GF-D8 (cell line): Measurements from ENCODE around the gene PLEKHH1.

Experiments used
- DNase-seq: peaks from one replicate; lab custom pipeline; 2025; lab: John Stamatoyannopoulos, UW

Gene PLEKHH1

GRCh38 chr14:67532998-67533753, at the start of gene PLEKHH1:
TSS of gene PLEKHH1 (plus strand) at chr14:67533290. CDS start at chr14:67541868, 8,578 bp downstream.
- DNase-seq, result no peak

DNA sequence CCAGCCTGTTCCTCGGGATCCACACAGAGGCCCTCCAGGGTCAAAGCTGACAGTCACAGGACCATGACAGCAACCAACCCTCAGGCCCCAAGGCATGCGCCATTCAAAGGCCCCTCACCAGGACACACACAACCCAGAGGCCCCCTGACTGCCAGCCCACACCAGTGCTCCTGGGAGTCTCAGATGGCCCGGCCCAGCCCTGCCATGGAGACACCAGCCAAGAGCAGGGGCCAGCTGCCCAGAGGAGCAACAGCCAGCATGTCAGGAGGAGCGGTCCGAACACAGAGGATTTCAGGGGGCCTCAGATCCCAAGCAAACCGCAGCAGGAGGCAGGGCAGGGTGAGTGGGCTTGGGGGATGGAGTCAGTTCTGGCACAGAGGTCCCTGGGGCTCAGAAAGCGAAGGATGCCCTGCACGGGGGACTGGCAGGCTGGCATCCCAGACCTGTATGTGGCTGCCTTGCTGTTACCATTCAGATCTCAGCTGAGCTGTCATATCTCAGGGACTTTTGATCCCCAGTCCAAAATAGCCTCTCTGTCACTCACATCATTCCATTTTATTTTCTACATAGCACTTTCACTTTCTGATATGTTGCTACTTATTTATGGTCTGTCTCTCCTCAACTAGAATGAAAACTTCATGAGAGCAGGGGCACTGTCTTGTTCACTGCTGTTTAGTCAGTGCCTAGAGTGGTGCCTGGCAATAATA, 49.4 kb upstream of the PLEKHH1 start:
- DNase-seq, result no peak

- no peak for DNase-seq
These were observed 47.5 kb upstream of the PLEKHH1 start for GRCh38 chr14:67485501-67486095.

GRCh38 chr14:67486890-67487289, 46.2 kb upstream of the PLEKHH1 start:
- no peak for DNase-seq

GRCh38 chr14:67487332-67487731, 45.8 kb upstream of the PLEKHH1 start:
- DNase-seq, result no peak

GRCh38 chr14:67487937-67488893, 44.9 kb upstream of the PLEKHH1 start, which contains the start of gene TMEM229B:
TSS of gene TMEM229B (minus strand) at chr14:67488721. CDS start at chr14:67473923, 14,798 bp downstream.
- no peak for DNase-seq

- no peak for DNase-seq
These were observed 42.9 kb upstream of the PLEKHH1 start for GRCh38 chr14:67490196-67490595.

- no peak for DNase-seq
These were observed 41.8 kb upstream of the PLEKHH1 start for GRCh38 chr14:67491285-67491684.

- DNase-seq, result no peak
These were observed 41.2 kb upstream of the PLEKHH1 start for GRCh38 chr14:67491741-67492507.

DNA sequence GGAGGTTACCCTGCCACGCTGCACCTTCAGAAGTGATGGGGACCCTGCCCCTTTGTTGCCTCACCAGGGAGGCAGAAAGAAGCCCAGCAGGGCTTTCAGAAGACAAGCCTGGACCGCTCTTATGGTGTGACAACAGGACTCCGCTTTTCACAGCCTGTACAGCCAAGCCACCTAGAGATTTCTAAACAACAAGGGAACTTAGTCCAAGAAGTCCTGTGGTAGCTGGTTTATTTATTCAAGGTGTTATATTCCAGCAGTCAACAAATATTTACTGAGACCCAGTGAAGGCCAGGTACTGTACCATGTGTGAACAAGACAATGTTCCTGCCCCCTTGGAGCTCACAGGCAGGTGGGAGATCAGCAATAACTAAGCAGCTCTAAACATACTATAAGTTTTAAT, 40.6 kb upstream of the PLEKHH1 start:
- no peak for DNase-seq

- no peak for DNase-seq
These were observed 39.9 kb upstream of the PLEKHH1 start for GRCh38 chr14:67493092-67493717.

- DNase-seq, result no peak
These were observed 37.3 kb upstream of the PLEKHH1 start for GRCh38 chr14:67495827-67496226.

- DNase-seq, result no peak
These were observed 35.9 kb upstream of the PLEKHH1 start for GRCh38 chr14:67497216-67497615.

GRCh38 chr14:67497716-67498115, 35.4 kb upstream of the PLEKHH1 start:
- DNase-seq, result no peak

DNA sequence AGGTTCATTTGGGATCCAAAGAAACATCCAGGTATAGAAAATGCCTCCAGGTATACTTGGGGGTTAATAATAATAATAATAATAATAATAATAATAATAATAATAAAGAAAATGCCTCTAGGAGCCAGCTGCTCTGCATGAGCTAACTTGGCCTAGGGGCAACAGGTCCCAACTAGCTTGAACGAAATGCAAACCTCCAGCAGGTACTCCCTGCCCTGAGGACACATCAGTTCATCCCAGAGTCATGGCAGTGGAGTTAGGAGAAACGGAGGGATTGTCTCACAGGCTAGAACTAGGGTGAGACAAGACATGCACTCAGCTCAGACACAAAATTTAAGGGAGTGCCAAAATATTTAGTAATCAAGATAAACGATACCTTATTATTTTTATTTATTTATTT, 32.1 kb upstream of the PLEKHH1 start:
- DNase-seq, result no peak

DNA sequence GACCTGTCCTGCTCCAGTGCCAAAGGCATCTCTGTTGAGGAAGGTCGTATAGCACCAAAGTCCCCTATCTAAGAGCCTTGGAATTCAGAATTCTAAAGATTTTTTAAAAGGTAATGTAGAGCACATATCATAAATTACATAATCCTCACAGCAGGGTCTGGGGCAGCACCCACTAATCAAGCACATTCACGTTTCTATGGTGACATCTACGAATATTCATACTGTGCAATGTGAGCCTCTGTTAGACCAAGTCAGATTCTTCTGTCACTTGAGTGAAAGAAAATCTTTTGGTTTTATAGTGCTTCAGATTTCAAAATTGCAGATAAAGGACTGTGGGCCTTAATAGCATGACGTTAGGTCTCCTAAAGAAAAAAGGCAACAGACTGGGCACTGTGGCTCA, 31.4 kb upstream of the PLEKHH1 start:
- no peak for DNase-seq

DNA sequence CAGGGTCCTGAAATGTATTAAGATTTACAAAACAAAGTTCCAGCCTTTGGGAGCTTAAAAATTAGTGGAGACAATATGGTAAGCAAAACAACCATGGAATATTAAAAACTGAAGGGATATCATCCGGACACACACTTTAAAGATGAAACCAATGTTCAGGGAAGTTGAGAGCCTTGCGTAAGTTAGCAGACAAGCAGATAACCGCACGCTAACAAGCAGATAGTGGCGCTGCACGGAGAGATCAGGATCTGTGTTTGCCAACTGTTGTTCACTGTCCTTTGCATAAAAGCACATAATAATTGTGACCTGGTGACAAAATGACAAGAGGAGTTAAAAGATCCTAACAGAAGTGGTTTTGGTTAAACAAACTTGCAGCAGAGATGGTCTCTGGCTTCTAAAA, 30.2 kb upstream of the PLEKHH1 start:
- DNase-seq, result no peak

- DNase-seq, result no peak
These were observed 29.8 kb upstream of the PLEKHH1 start for GRCh38 chr14:67503331-67503730.

DNA sequence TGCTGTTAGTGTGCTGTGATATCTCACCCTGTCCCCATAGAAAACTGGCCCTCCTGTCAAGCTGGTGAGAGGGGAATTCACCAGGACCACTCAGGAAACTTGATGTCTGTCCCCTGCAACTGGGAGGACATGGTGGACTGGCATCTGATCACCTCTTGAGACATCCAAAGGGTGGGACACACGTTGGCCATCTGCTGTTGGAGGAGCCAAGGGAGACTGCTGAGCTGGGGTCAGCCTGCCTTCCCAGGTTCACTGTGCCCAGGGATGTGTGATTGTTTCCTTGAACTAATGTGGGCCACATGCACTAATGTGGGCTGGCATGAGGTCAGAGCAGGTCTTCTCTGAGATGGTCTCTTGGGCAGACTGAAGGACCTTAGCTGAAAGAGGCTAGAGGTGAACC, 27.8 kb upstream of the PLEKHH1 start:
- no peak for DNase-seq

DNA sequence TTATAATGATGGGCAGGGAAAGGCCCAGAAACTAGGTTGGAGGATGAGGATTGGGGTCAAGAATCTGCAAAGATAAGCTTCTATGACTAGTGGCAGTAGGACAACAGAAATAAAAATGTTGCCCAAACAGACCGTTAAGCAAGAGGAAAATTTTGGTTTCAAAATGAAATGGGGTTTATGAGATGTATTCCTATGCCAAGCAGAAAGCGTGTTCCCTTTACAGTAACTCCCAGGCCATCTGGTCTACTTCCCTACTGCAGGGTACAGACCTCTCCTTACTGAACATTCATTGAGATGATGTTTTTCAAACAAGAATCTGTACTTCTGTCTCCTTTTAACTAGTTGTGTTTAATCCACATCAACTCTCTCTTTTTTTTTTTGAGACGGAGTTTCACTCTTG, 24.1 kb upstream of the PLEKHH1 start:
- DNase-seq, result no peak

- DNase-seq, result no peak
These were observed 23.0 kb upstream of the PLEKHH1 start for GRCh38 chr14:67510121-67510520.
